Measurements from ENCODE around the gene WDR33. TPM values are rescaled to one million over a fixed set of nuclear protein-coding genes. Genes with fewer than 3 reads are reported as not detected.

Gene WDR33
- total RNA-seq, 2 experiments from 2014 or later, result 66.3 to 72.4 TPM

GRCh38 chr2:127670957-127671290 is 140.0 kb downstream of the WDR33 start:
- ATAC-seq, result no peak
- Mint-ChIP-seq H3K36me3 (no peaks in the 10 kb centered on the region), H3K27me3 (peaks cover 68% of the 10 kb centered on the region), H3K9me3 (ENCODE audit: low read depth) (no peaks in the 10 kb centered on the region), H3K4me1 (peaks cover 4% of the 10 kb centered on the region), H3K4me3 (no peak overlapping the region), H3K27ac (no peak overlapping the region)
- CTCF ChIA-PET, result no interaction called here
- no peak for DNase-seq

- Mint-ChIP-seq H3K27me3 (peaks cover 70% of the 10 kb centered on the region), H3K36me3 (no peaks in the 10 kb centered on the region), H3K4me3 (no peak overlapping the region), H3K27ac (no peak overlapping the region), H3K9me3 (ENCODE audit: low read depth) (no peaks in the 10 kb centered on the region), H3K4me1 (peaks cover 4% of the 10 kb centered on the region)
- DNase-seq, result no peak
- ATAC-seq, result no peak
- CTCF ChIA-PET, result no interaction called here
These were observed 140.7 kb downstream of the WDR33 start for GRCh38 chr2:127670055-127670956.

GRCh38 chr2:127669056-127669455 is 141.9 kb downstream of the WDR33 start:
- Mint-ChIP-seq H3K4me3 (no peak overlapping the region), H3K36me3 (no peaks in the 10 kb centered on the region), H3K4me1 (no peaks in the 10 kb centered on the region), H3K9me3 (ENCODE audit: low read depth) (no peaks in the 10 kb centered on the region), H3K27ac (no peak overlapping the region), H3K27me3 (peaks cover 74% of the 10 kb centered on the region)
- ATAC-seq (no peak), DNase-seq (no peak)
- CTCF ChIA-PET, result no interaction called here

- no peak overlapping the region for H3K4me3 Mint-ChIP-seq
- CTCF ChIA-PET, result interaction anchor here (1.0 kb wide), 1 partner anchor 15 kb away, joined by 3 read pairs; no protein-coding TSS in a partner anchor
- ATAC-seq (no peak), DNase-seq (no peak)
- no peaks in the 10 kb centered on the region for H3K4me1 Mint-ChIP-seq
- H3K9me3 Mint-ChIP-seq (ENCODE audit: low read depth), result no peaks in the 10 kb centered on the region
- H3K36me3 Mint-ChIP-seq, result no peaks in the 10 kb centered on the region
- peaks cover 67% of the 10 kb centered on the region for H3K27me3 Mint-ChIP-seq
- H3K27ac Mint-ChIP-seq, result no peak overlapping the region
These were observed 145.6 kb downstream of the WDR33 start for GRCh38 chr2:127665267-127665893.

GRCh38 chr2:127664895-127665225 is 146.1 kb downstream of the WDR33 start:
- CTCF ChIA-PET, result interaction anchor here (1.0 kb wide), 1 partner anchor 15 kb away, joined by 3 read pairs; no protein-coding TSS in a partner anchor
- no peak for DNase-seq
- Mint-ChIP-seq H3K4me3 (no peak overlapping the region), H3K36me3 (no peaks in the 10 kb centered on the region), H3K9me3 (ENCODE audit: low read depth) (no peaks in the 10 kb centered on the region), H3K27ac (no peak overlapping the region), H3K4me1 (peaks cover under 1% of the 10 kb centered on the region), H3K27me3 (peaks cover 62% of the 10 kb centered on the region)
- ATAC-seq, result no peak

GRCh38 chr2:127664065-127664894 is 146.7 kb downstream of the WDR33 start:
- DNase-seq, result no peak
- no peak for ATAC-seq
- H3K4me3 Mint-ChIP-seq, result no peak overlapping the region
- H3K27ac Mint-ChIP-seq, result no peak overlapping the region
- peaks cover 60% of the 10 kb centered on the region for H3K27me3 Mint-ChIP-seq
- CTCF ChIA-PET, result interaction anchor here (1.9 kb wide), 1 partner anchor 14 kb away, joined by 6 read pairs; no protein-coding TSS in a partner anchor
- H3K4me1 Mint-ChIP-seq, result peaks cover 1% of the 10 kb centered on the region
- no peaks in the 10 kb centered on the region for H3K36me3 Mint-ChIP-seq
- H3K9me3 Mint-ChIP-seq (ENCODE audit: low read depth), result no peaks in the 10 kb centered on the region

- CTCF ChIA-PET, result interaction anchor here (1.9 kb wide), 1 partner anchor 14 kb away, joined by 6 read pairs; no protein-coding TSS in a partner anchor
- Mint-ChIP-seq H3K9me3 (ENCODE audit: low read depth) (no peaks in the 10 kb centered on the region), H3K36me3 (no peaks in the 10 kb centered on the region), H3K27ac (no peak overlapping the region), H3K4me1 (peaks cover 1% of the 10 kb centered on the region), H3K27me3 (peaks cover 55% of the 10 kb centered on the region), H3K4me3 (no peak overlapping the region)
- ATAC-seq (no peak), DNase-seq (no peak)
These were observed 147.4 kb downstream of the WDR33 start for GRCh38 chr2:127663566-127664064.

GRCh38 chr2:127662937-127663565 is 147.9 kb downstream of the WDR33 start:
- Mint-ChIP-seq H3K4me3 (no peak overlapping the region), H3K27ac (no peak overlapping the region), H3K9me3 (ENCODE audit: low read depth) (no peaks in the 10 kb centered on the region), H3K4me1 (peaks cover 1% of the 10 kb centered on the region), H3K27me3 (peaks cover 55% of the 10 kb centered on the region), H3K36me3 (no peaks in the 10 kb centered on the region)
- DNase-seq (no peak), ATAC-seq (no peak)
- CTCF ChIA-PET, result interaction anchor here (1.9 kb wide), 1 partner anchor 13 kb away, joined by 6 read pairs; no protein-coding TSS in a partner anchor

- H3K27me3 Mint-ChIP-seq, result peaks cover 47% of the 10 kb centered on the region
- ATAC-seq, result no peak
- DNase-seq, result no peak
- H3K36me3 Mint-ChIP-seq, result no peaks in the 10 kb centered on the region
- H3K9me3 Mint-ChIP-seq (ENCODE audit: low read depth), result no peaks in the 10 kb centered on the region
- no peak overlapping the region for H3K27ac Mint-ChIP-seq
- no peak overlapping the region for H3K4me3 Mint-ChIP-seq
- CTCF ChIA-PET, result no interaction called here
- peaks cover 1% of the 10 kb centered on the region for H3K4me1 Mint-ChIP-seq
These were observed 148.9 kb downstream of the WDR33 start for GRCh38 chr2:127661949-127662510.

- Mint-ChIP-seq H3K4me1 (peaks cover 1% of the 10 kb centered on the region), H3K27ac (no peak overlapping the region), H3K9me3 (ENCODE audit: low read depth) (no peaks in the 10 kb centered on the region), H3K36me3 (no peaks in the 10 kb centered on the region), H3K27me3 (peaks cover 38% of the 10 kb centered on the region), H3K4me3 (no peak overlapping the region)
- ATAC-seq (no peak), DNase-seq (no peak)
- CTCF ChIA-PET, result no interaction called here
These were observed 149.8 kb downstream of the WDR33 start for GRCh38 chr2:127661072-127661649.

GRCh38 chr2:127660291-127660578 is 150.7 kb downstream of the WDR33 start:
- Mint-ChIP-seq H3K4me3 (no peak overlapping the region), H3K36me3 (no peaks in the 10 kb centered on the region), H3K27me3 (peaks cover 29% of the 10 kb centered on the region), H3K27ac (no peak overlapping the region), H3K9me3 (ENCODE audit: low read depth) (no peaks in the 10 kb centered on the region), H3K4me1 (peaks cover 1% of the 10 kb centered on the region)
- ATAC-seq, result no peak
- DNase-seq, result no peak
- CTCF ChIA-PET, result no interaction called here

GRCh38 chr2:127659408-127660290 is 151.3 kb downstream of the WDR33 start:
- Mint-ChIP-seq H3K27me3 (peaks cover 23% of the 10 kb centered on the region), H3K4me3 (no peak overlapping the region), H3K36me3 (no peaks in the 10 kb centered on the region), H3K4me1 (peaks cover 1% of the 10 kb centered on the region), H3K27ac (no peak overlapping the region), H3K9me3 (ENCODE audit: low read depth) (no peaks in the 10 kb centered on the region)
- no peak for ATAC-seq
- DNase-seq, result no peak
- CTCF ChIA-PET, result interaction anchor here (0.6 kb wide), 1 partner anchor 674 kb away, joined by 6 read pairs; no protein-coding TSS in a partner anchor

Measured in activated CD8-positive, alpha-beta memory T cell treated with anti-CD3 and anti-CD28 coated beads, Interleukin-2, amount 10 ng/mL, durations not matched to agents 7 days and 5 days (primary cell).